IMR-90 (cell line): ENCODE results near the gene TSR2. TPM values are rescaled to one million over a fixed set of nuclear protein-coding genes. Genes with fewer than 3 reads are reported as not detected.

Source experiments
- ATAC-seq: fragments of 200-7000 bp; cut with Tn5 transposase; 2 replicates; pipeline ENCODE4 v1.9.1; 2020; ENCODE audit warnings: low read depth, mild to moderate bottlenecking, moderate library complexity
- BruUV-seq: library from RNA; stranded (reverse); fragments of 400-500 nt; replicated peaks from 2 replicates; lab custom pipeline; 2021; lab: Mats Ljungman, UMichigan
- CTCF ChIA-PET: fragments of 300-600 bp; formaldehyde crosslinking; extraction: SDS; loops from one replicate; lab custom pipeline; 2021; ENCODE audit warnings: antibody characterized with exemption; lab: Yijun Ruan, JAX
- POLR2A ChIA-PET: fragments of 300-600 bp; sonication (Branson Sonifier 250); formaldehyde crosslinking; loops from one replicate; lab custom pipeline; 2022; ENCODE audit warnings: antibody characterized with exemption; ENCODE audit not compliant: unreplicated experiment; lab: Charles Lee
- DNase-seq: peaks from one replicate; pipeline ENCODE4 v3.0.0; 2013
- H2AFZ ChIP-seq: replicated peaks from 2 replicates; pipeline ENCODE3; 2013; ENCODE audit warnings: low read length, mild to moderate bottlenecking; ENCODE audit not compliant: poor library complexity
- H2AK5ac ChIP-seq: 2 replicates; pipeline ENCODE4 v1.6.1; 2013; ENCODE audit warnings: low read depth, low read length, inconsistent platforms
- H2AK9ac ChIP-seq: replicated peaks from 2 replicates; pipeline ENCODE3; 2013; ENCODE audit warnings: mild to moderate bottlenecking, low read depth, low read length, moderate library complexity; ENCODE audit not compliant: poor library complexity
- H2BK120ac ChIP-seq: 2 replicates; pipeline ENCODE4 v1.6.1; 2013; ENCODE audit warnings: low read depth, low read length, inconsistent platforms
- H2BK15ac ChIP-seq: 3 replicates; pipeline ENCODE4 v1.6.1; 2013; ENCODE audit warnings: low read depth, low read length, inconsistent platforms
- H2BK20ac ChIP-seq: 2 replicates; pipeline ENCODE4 v1.6.1; 2013; ENCODE audit warnings: low read depth, mild to moderate bottlenecking, inconsistent platforms, low read length, moderate library complexity
- H2BK5ac ChIP-seq: 2 replicates; pipeline ENCODE4 v1.6.1; 2013; ENCODE audit warnings: mild to moderate bottlenecking, low read depth, low read length, inconsistent platforms; ENCODE audit not compliant: poor library complexity, severe bottlenecking
- H3K14ac ChIP-seq: replicated peaks from 2 replicates; pipeline ENCODE4 v1.6.1; 2013; ENCODE audit warnings: low read depth, low read length, inconsistent platforms
- H3K18ac ChIP-seq: 2 replicates; pipeline ENCODE4 v1.6.1; 2013; ENCODE audit warnings: low read depth, low read length, control low read depth
- H3K23ac ChIP-seq: 2 replicates; pipeline ENCODE4 v1.6.1; 2013; ENCODE audit warnings: low read depth, low read length, inconsistent platforms
- H3K27ac ChIP-seq: 2 replicates; pipeline ENCODE4 v1.5.1; 2013; ENCODE audit warnings: mild to moderate bottlenecking, control low read depth, low read length; ENCODE audit not compliant: insufficient read depth
- H3K27me3 ChIP-seq: 2 replicates; pipeline ENCODE4 v1.6.1; 2013; ENCODE audit warnings: low read length; ENCODE audit not compliant: control insufficient read depth, insufficient read depth
- H3K36me3 ChIP-seq: 2 replicates; pipeline ENCODE4 v1.6.1; 2013; ENCODE audit warnings: low read length, mixed read lengths; ENCODE audit not compliant: control insufficient read depth, insufficient read depth
- H3K4ac ChIP-seq: 2 replicates; pipeline ENCODE4 v1.6.1; 2013; ENCODE audit warnings: low read depth, low read length, inconsistent platforms
- H3K4me1 ChIP-seq: 2 replicates; pipeline ENCODE4 v1.6.1; 2013; ENCODE audit warnings: low read length, mixed read lengths; ENCODE audit not compliant: control insufficient read depth, insufficient read depth
- H3K4me2 ChIP-seq: 2 replicates; pipeline ENCODE4 v1.6.1; 2013; ENCODE audit warnings: low read depth, mild to moderate bottlenecking, control low read depth, low read length, moderate library complexity
- H3K4me3 ChIP-seq: 2 replicates; pipeline ENCODE4 v1.5.1; 2013; ENCODE audit warnings: low read depth, mild to moderate bottlenecking, control low read depth, low read length, moderate library complexity; ENCODE audit not compliant: insufficient read depth
- H3K56ac ChIP-seq: 2 replicates; pipeline ENCODE4 v1.6.1; 2013; ENCODE audit warnings: low read length, inconsistent platforms; ENCODE audit not compliant: insufficient read depth; ENCODE audit errors: extremely low read depth
- H3K79me1 ChIP-seq, 2 experiments: 2 replicates each; pipeline ENCODE4 v1.6.1; 2013; ENCODE audit warnings: low read length in 2 of 2, inconsistent platforms in 1 of 2, low read depth in 1 of 2
- H3K9ac ChIP-seq: 2 replicates; pipeline ENCODE4 v1.6.1; 2013; ENCODE audit warnings: low read depth, low read length, control low read depth
- H3K9me1 ChIP-seq: 2 replicates; pipeline ENCODE4 v1.6.1; 2013; ENCODE audit warnings: low read length, inconsistent platforms; ENCODE audit not compliant: insufficient read depth
- H3K9me3 ChIP-seq: 2 replicates; pipeline ENCODE4 v1.6.1; 2013; ENCODE audit warnings: low read length; ENCODE audit not compliant: control insufficient read depth, insufficient read depth
- H4K20me1 ChIP-seq: 2 replicates; pipeline ENCODE4 v1.6.1; 2013; ENCODE audit warnings: low read length, inconsistent platforms; ENCODE audit not compliant: insufficient read depth
- H4K5ac ChIP-seq: 2 replicates; pipeline ENCODE4 v1.6.1; 2013; ENCODE audit warnings: mild to moderate bottlenecking, low read depth, low read length, control low read depth
- H4K8ac ChIP-seq, 2 experiments: 2 replicates each; pipeline ENCODE4 v1.6.1; 2013; ENCODE audit warnings: low read depth in 2 of 2, low read length in 2 of 2, control low read depth in 1 of 2, inconsistent platforms in 1 of 2
- H4K91ac ChIP-seq: 2 replicates; pipeline ENCODE4 v1.6.1; 2013; ENCODE audit warnings: low read depth, low read length, inconsistent platforms; ENCODE audit not compliant: insufficient read depth
- BHLHE40 ChIP-seq: fragments of 150-350 bp; IDR thresholded peaks from 2 replicates; pipeline ENCODE4 v1.6.1; 2016; ENCODE audit warnings: mild to moderate bottlenecking, low read depth, low read length
- CHD1 ChIP-seq: IDR thresholded peaks from 2 replicates; pipeline ENCODE4 v1.6.1; 2012; ENCODE audit warnings: low read depth, low read length, improper control_type of control experiment
- ELK1 ChIP-seq: fragments of 150-350 bp; IDR thresholded peaks from 2 replicates; pipeline ENCODE4 v1.6.1; 2016; ENCODE audit warnings: low read depth, mild to moderate bottlenecking, low read length, moderate library complexity, borderline replicate concordance
- FOS ChIP-seq: fragments of 150-350 bp; IDR thresholded peaks from 2 replicates; pipeline ENCODE4 v1.6.1; 2016; ENCODE audit warnings: low read depth, low read length
- MAZ ChIP-seq: IDR thresholded peaks from 2 replicates; pipeline ENCODE4 v1.6.1; 2012; ENCODE audit warnings: low read depth, mild to moderate bottlenecking, low read length, improper control_type of control experiment, moderate library complexity, borderline replicate concordance
- POLR2A ChIP-seq: IDR thresholded peaks from 2 replicates; pipeline ENCODE4 v1.6.1; 2012; ENCODE audit warnings: mild to moderate bottlenecking, low read depth, low read length
- RCOR1 ChIP-seq: IDR thresholded peaks from 2 replicates; pipeline ENCODE4 v1.6.1; 2012; ENCODE audit warnings: mild to moderate bottlenecking, low read length, improper control_type of control experiment; ENCODE audit not compliant: insufficient replicate concordance
- RFX5 ChIP-seq: IDR thresholded peaks from 2 replicates; pipeline ENCODE4 v1.8.0; 2012; ENCODE audit warnings: low read depth, mild to moderate bottlenecking, low read length, moderate library complexity
- SMC3 ChIP-seq: fragments of 150-350 bp; IDR thresholded peaks from 2 replicates; pipeline ENCODE4 v1.6.1; 2016; ENCODE audit warnings: low read depth, mild to moderate bottlenecking, antibody characterized with exemption, low read length, moderate library complexity
- USF2 ChIP-seq: fragments of 150-350 bp; IDR thresholded peaks from 2 replicates; pipeline ENCODE4 v1.6.1; 2017; ENCODE audit warnings: mild to moderate bottlenecking, antibody characterized with exemption, low read length, low read depth
- WGBS, 2 experiments: methylation state at CpG; one replicate each; pipeline versions ENCODE4 v1.1.5 to v1.1.7; 2013; ENCODE audit warnings: missing lambda C conversion rate in 2 of 2; ENCODE audit not compliant: insufficient read length in 1 of 2; ENCODE audit errors: extremely low coverage in 2 of 2; 5-methylcytosine and 5-hydroxymethylcytosine counted together
- dilution Hi-C: fragments of 300-500 bp; cut with HindIII; formaldehyde crosslinking; loops from one replicate; pipeline ENCODE4 v1.14.3; 2018; ENCODE audit warnings: low sequenced_read_pairs; ENCODE audit not compliant: unreplicated experiment
- in situ Hi-C: fragments of 300-500 bp; cut with MboI; formaldehyde crosslinking; loops from 3 replicates; pipeline ENCODE4 v1.14.3; 2019; ENCODE audit warnings: low sequenced_read_pairs, inconsistent platforms, mixed read lengths
- intact Hi-C: fragments of 100-400 bp; cut with micrococcal nuclease; formaldehyde crosslinking; loops from 2 replicates; pipeline ENCODE4 v1.10.0; 2022
- polyA plus RNA-seq, 3 experiments: library from polyadenylated mRNA; depleted of rRNA; stranded (reverse); fragments of >200 nt; gene quantifications; 2 replicates each; pipeline ENCODE4 v1.2.3, GENCODE V29; 2012; ENCODE audit warnings: low replicate concordance in 1 of 3
- total RNA-seq: library from RNA; depleted of rRNA; stranded (reverse); fragments of >200 nt; gene quantifications from 2 replicates; pipeline ENCODE4 v1.2.3, GENCODE V29; 2012

TSR2 gene
- total and polyA plus RNA-seq, 2 of the 4 experiments (the other 2 are of a cell fraction), result 8.8 to 22.1 TPM

GRCh38 chrX:54439960-54440871 lies at the start of gene TSR2 (continued):
- no peak for TF ChIP-seq ELK1

GRCh38 chrX:54397113-54397512 lies 43.1 kb upstream of the TSR2 start:
- Histone ChIP-seq H3K9me1 (no peaks in the 10 kb centered on the region), H3K9me3 (no peaks in the 10 kb centered on the region), H3K4me3 (no peak overlapping the region), H3K14ac (no peak overlapping the region), H2BK5ac (no peak overlapping the region), H2AK5ac (no peak overlapping the region), H4K8ac (no peak overlapping the region), H2AK9ac (no peak overlapping the region), H3K4ac (no peak overlapping the region), H3K4me2 (no peak overlapping the region), H3K27me3 (no peaks in the 10 kb centered on the region), H3K36me3 (no peaks in the 10 kb centered on the region), H3K27ac (no peak overlapping the region), H2BK15ac (no peak overlapping the region), H3K18ac (no peak overlapping the region), H2BK120ac (no peak overlapping the region), H3K9ac (no peak overlapping the region), H3K23ac (no peak overlapping the region), H3K56ac (no peak overlapping the region), H4K20me1 (no peaks in the 10 kb centered on the region), H2AFZ (no peak overlapping the region), H4K5ac (no peak overlapping the region), H3K79me1 (no peaks in the 10 kb centered on the region), H3K4me1 (no peaks in the 10 kb centered on the region), H4K91ac (no peak overlapping the region), H2BK20ac (no peak overlapping the region)
- WGBS, 2 experiments, result no CpG with 5 or more reads among the region's 1 CpG
- dilution Hi-C loops, result no loop called here
- DNase-seq, result no peak
- ChIA-PET POLR2A (no interaction called here), CTCF (no interaction called here)
- intact Hi-C loops, result no loop called here
- ATAC-seq, result no peak; the same call in 1 of the 2 replicates
- in situ Hi-C loops, result no loop called here
- no TSS peak for BruUV-seq
- TF ChIP-seq RCOR1 (no peak), FOS (no peak), MAZ (no peak), USF2 (no peak), CHD1 (no peak), ELK1 (no peak), BHLHE40 (no peak), POLR2A (no peak), SMC3 (no peak), RFX5 (no peak)
